GM18507 (cell line): ENCODE measurements around the gene VEPH1.

Source experiments
- DNase-seq: peaks from one replicate; pipeline ENCODE4 v3.0.0; 2011; ENCODE audit warnings: low read depth; ENCODE audit not compliant: insufficient read length; ENCODE audit errors: extremely low spot score
- FAIRE-seq: peaks from 2 replicates; lab custom pipeline; 2011; peaks lifted over from hg19 to GRCh38; lab: Jason Lieb, UNC

The VEPH1 gene

GRCh38 chr3:157290766-157291165 is 212.4 kb downstream of the VEPH1 start:
- no peak for DNase-seq
- FAIRE-seq: no peak

- no peak for FAIRE-seq
These were observed 217.2 kb downstream of the VEPH1 start for GRCh38 chr3:157285966-157286365.

GRCh38 chr3:157285141-157285540 is 218.1 kb downstream of the VEPH1 start:
- FAIRE-seq: no peak
- no peak for DNase-seq

More at GRCh38 chr3:157285966-157286365, 217.2 kb downstream of the VEPH1 start:
- DNase-seq: no peak

GRCh38 chr3:157284688-157285087 is 218.5 kb downstream of the VEPH1 start:
- no peak for FAIRE-seq

GRCh38 chr3:157282261-157283191 is 220.7 kb downstream of the VEPH1 start:
- DNase-seq (no peak), FAIRE-seq (no peak)

More at GRCh38 chr3:157284688-157285087, 218.5 kb downstream of the VEPH1 start:
- no peak for DNase-seq

GRCh38 chr3:157280786-157281185 is 222.4 kb downstream of the VEPH1 start:
- FAIRE-seq: no peak
- DNase-seq: no peak

GRCh38 chr3:157280354-157280753 is 222.9 kb downstream of the VEPH1 start:
- FAIRE-seq (no peak), DNase-seq (no peak)

- DNase-seq (no peak), FAIRE-seq (no peak)
These were observed 224.0 kb downstream of the VEPH1 start for GRCh38 chr3:157279237-157279636.

- DNase-seq (no peak), FAIRE-seq (no peak)
These were observed 226.4 kb downstream of the VEPH1 start for GRCh38 chr3:157276801-157277200.

GRCh38 chr3:157275832-157276231 is 227.4 kb downstream of the VEPH1 start:
- DNase-seq: no peak
- no peak for FAIRE-seq

GRCh38 chr3:157274644-157275137 is 228.5 kb downstream of the VEPH1 start:
- DNase-seq (no peak), FAIRE-seq (no peak)

- no peak for DNase-seq
- FAIRE-seq: no peak
These were observed 231.8 kb downstream of the VEPH1 start for GRCh38 chr3:157271283-157271882.

GRCh38 chr3:157268026-157268425 is 235.2 kb downstream of the VEPH1 start:
- no peak for FAIRE-seq
- DNase-seq: no peak

GRCh38 chr3:157265931-157266330 is 237.3 kb downstream of the VEPH1 start:
- FAIRE-seq (no peak), DNase-seq (no peak)

- no peak for DNase-seq
- no peak for FAIRE-seq
These were observed 240.2 kb downstream of the VEPH1 start for GRCh38 chr3:157263027-157263426.

- DNase-seq (no peak), FAIRE-seq (no peak)
These were observed 242.2 kb downstream of the VEPH1 start for GRCh38 chr3:157261000-157261399.

- FAIRE-seq (no peak), DNase-seq (no peak)
These were observed 243.4 kb downstream of the VEPH1 start for GRCh38 chr3:157259825-157260224.

- no peak for FAIRE-seq
- no peak for DNase-seq
These were observed 246.1 kb downstream of the VEPH1 start for GRCh38 chr3:157257101-157257500.

GRCh38 chr3:157255797-157256196 is 247.4 kb downstream of the VEPH1 start:
- no peak for FAIRE-seq
- DNase-seq: no peak

GRCh38 chr3:157251685-157252084 is 251.5 kb downstream of the VEPH1 start:
- FAIRE-seq (no peak), DNase-seq (no peak)

GRCh38 chr3:157249606-157250005 is 253.6 kb downstream of the VEPH1 start:
- FAIRE-seq (no peak), DNase-seq (no peak)
